Measurements from ENCODE around the gene PSMG3. TPM values are rescaled to one million over a fixed set of nuclear protein-coding genes. Genes with fewer than 3 reads are reported as not detected.

PSMG3 gene
- total RNA-seq (2021) = 33.3 to 50.7 TPM (median 45.9 TPM) in 3 replicates
- percentile 76 among the genes with signal in this experiment for Bru-seq, nascent RNA
- long read RNA-seq, experiment 1, transcript PSMG3-202 (2 exons, 1,391 nt) = major isoform, 38 of 60 reads
- long read RNA-seq, experiment 1, transcript PSMG3-203 (3 exons, 774 nt) = minor isoform, 10 of 60 reads
- long read RNA-seq, experiment 1, partial matches to known transcripts = 0 of 60 reads
- long read RNA-seq, experiment 1, other reads (novel, unspliced or antisense) = 12 of 60 reads
- long read RNA-seq, experiment 2, transcript PSMG3-202 (2 exons, 1,391 nt) = major isoform, 59 of 69 reads
- long read RNA-seq, experiment 2, partial matches to known transcripts = 2 of 69 reads
- long read RNA-seq, experiment 2, other reads (novel, unspliced or antisense) = 6 of 69 reads
- long read RNA-seq, experiment 3, transcript PSMG3-203 (3 exons, 774 nt) = major isoform, 25 of 30 reads
- long read RNA-seq, experiment 3, partial matches to known transcripts = 0 of 30 reads
- long read RNA-seq, experiment 3, other reads (novel, unspliced or antisense) = 2 of 30 reads

GRCh38 chr7:1569833-1570632 lies at the start of gene PSMG3:
Gene PSMG3 (minus strand): TSS chr7:1570032. CDS start chr7:1569339, 693 bp downstream.
- CTCF ChIA-PET = interaction anchor here (0.7 to 0.8 kb wide), 2 partner anchors 15 to 47 kb away, joined by 3 read pairs; no protein-coding TSS in a partner anchor
- Mint-ChIP-seq H3K9me3 (no peaks in the 10 kb centered on the region), H3K36me3 (peaks cover 15% of the 10 kb centered on the region), H3K27me3 (ENCODE audit: low read depth) (no peaks in the 10 kb centered on the region), H3K4me1 (peaks cover 23% of the 10 kb centered on the region), H3K27ac (peak within 1 kb of the TSS; percentile 81; the same call in 1 of the 2 replicates), H3K4me3 (peak within 1 kb of the TSS; percentile 81)
- ATAC-seq (peak; percentile 73), DNase-seq (ENCODE audit: low spot score) (peak; percentile 82)
- POLR2A ChIA-PET = interaction anchor here (1.0 kb wide), 1 partner anchor 14 kb away, joined by 3 read pairs; the partner anchor contains the start of gene TMEM184A
- peak; percentile 86; the same call in 1 of the 2 replicates for TF ChIP-seq HMGXB4 (CRISPR knock-in tag; IDR thresholded peaks at IDR 0.05)
- no peak for TF ChIP-seq E2F4 (CRISPR knock-in tag; IDR thresholded peaks at IDR 0.05; ENCODE audit: borderline replicate concordance, low read depth)
- TF ChIP-seq ZNF423 (CRISPR knock-in tag; IDR thresholded peaks at IDR 0.05) = peak; percentile 64
- peak; percentile 31; the same call in 1 of the 2 replicates for TF ChIP-seq TP53 (CRISPR knock-in tag; IDR thresholded peaks at IDR 0.05)
- TF ChIP-seq CBFB (CRISPR knock-in tag; IDR thresholded peaks at IDR 0.05; ENCODE audit: low read depth) = no peak
- no peak for TF ChIP-seq GTF2I (CRISPR knock-in tag; conservative IDR thresholded peaks at IDR 0.05)
- no peak for TF ChIP-seq RELA (CRISPR knock-in tag; IDR thresholded peaks at IDR 0.05; ENCODE audit: borderline replicate concordance)
- no peak for TF ChIP-seq NFE2L1 (CRISPR knock-in tag; IDR thresholded peaks at IDR 0.05)
- no peak for TF ChIP-seq ZNF512 (CRISPR knock-in tag; IDR thresholded peaks at IDR 0.05; ENCODE audit: borderline replicate concordance)
- TF ChIP-seq JUN (CRISPR knock-in tag; IDR thresholded peaks at IDR 0.05) = peak; percentile 30; the same call in 1 of the 2 replicates
- TF ChIP-seq CREM (CRISPR knock-in tag; IDR thresholded peaks at IDR 0.05) = peak; percentile 17; the same call in 1 of the 2 replicates
- no peak for TF ChIP-seq RORB (CRISPR knock-in tag; IDR thresholded peaks at IDR 0.05)
- TF ChIP-seq MAX (CRISPR knock-in tag; IDR thresholded peaks at IDR 0.05) = peak; percentile 44; the same call in 1 of the 2 replicates
- TF ChIP-seq ERG (CRISPR knock-in tag; IDR thresholded peaks at IDR 0.05) = no peak
- peak; percentile 5; the same call in 1 of the 2 replicates for TF ChIP-seq ZNF416 (CRISPR knock-in tag; IDR thresholded peaks at IDR 0.05)
- no peak for TF ChIP-seq SMAD4 (CRISPR knock-in tag; IDR thresholded peaks at IDR 0.05)
- peak; percentile 76; the same call in 1 of the 2 replicates for TF ChIP-seq MYBL2 (CRISPR knock-in tag; IDR thresholded peaks at IDR 0.05)
- peak; percentile 78 for TF ChIP-seq ETV6 (CRISPR knock-in tag; IDR thresholded peaks at IDR 0.05)
- 0 out of 2 replicates have a peak, but pooled peaks have one; percentile 21 for TF ChIP-seq ELF4 (CRISPR knock-in tag; IDR thresholded peaks at IDR 0.05; ENCODE audit: low read depth)
- peak; percentile 82; the same call in 1 of the 2 replicates for TF ChIP-seq SP1 (CRISPR knock-in tag; conservative IDR thresholded peaks at IDR 0.05)
- peak; percentile 74 for TF ChIP-seq FOXP1 (CRISPR knock-in tag; IDR thresholded peaks at IDR 0.05; ENCODE audit: borderline replicate concordance)
- TF ChIP-seq TEAD1 (CRISPR knock-in tag; IDR thresholded peaks at IDR 0.05) = 0 out of 2 replicates have a peak, but pooled peaks have one; percentile 42
- no peak; the same call in 1 of the 2 replicates for TF ChIP-seq GABPB1 (CRISPR knock-in tag; IDR thresholded peaks at IDR 0.05)
- peak; percentile 43; the same call in 1 of the 2 replicates for TF ChIP-seq FOXP4 (CRISPR knock-in tag; IDR thresholded peaks at IDR 0.05)
- TF ChIP-seq, protein P1, sequence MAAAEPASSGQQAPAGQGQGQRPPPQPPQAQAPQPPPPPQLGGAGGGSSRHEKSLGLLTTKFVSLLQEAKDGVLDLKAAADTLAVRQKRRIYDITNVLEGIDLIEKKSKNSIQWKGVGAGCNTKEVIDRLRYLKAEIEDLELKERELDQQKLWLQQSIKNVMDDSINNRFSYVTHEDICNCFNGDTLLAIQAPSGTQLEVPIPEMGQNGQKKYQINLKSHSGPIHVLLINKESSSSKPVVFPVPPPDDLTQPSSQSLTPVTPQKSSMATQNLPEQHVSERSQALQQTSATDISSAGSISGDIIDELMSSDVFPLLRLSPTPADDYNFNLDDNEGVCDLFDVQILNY (CRISPR knock-in tag; IDR thresholded peaks at IDR 0.05) = 0 out of 2 replicates have a peak, but pooled peaks have one; percentile 49
- TF ChIP-seq ESRRA (CRISPR knock-in tag; IDR thresholded peaks at IDR 0.05; ENCODE audit: borderline replicate concordance) = peak; percentile 45; the same call in 1 of the 2 replicates
